DOHH2 (cell line): ENCODE measurements around the gene SPESP1.
"Not testable (repeated sequence)": the region's sequence is repeated elsewhere in the genome, so short reads cannot be mapped to it uniquely, and the experiment has no call there.

Experiments
- H3F3A ChIP-seq: fragments of 200-600 bp; sonication (generic), shearing (Covaris generic); 2 replicates; pipeline ENCODE4 v1.6.0; 2016; ENCODE audit warnings: antibody characterized with exemption, mild to moderate bottlenecking; ENCODE audit not compliant: control insufficient read depth, insufficient read depth
- H3K27ac ChIP-seq: fragments of 200-600 bp; sonication (generic); 2 replicates; pipeline ENCODE4 v1.5.1; 2014; ENCODE audit warnings: low read depth, mild to moderate bottlenecking, low read length, moderate library complexity
- H3K27me3 ChIP-seq: fragments of 200-600 bp; sonication (generic); 2 replicates; pipeline ENCODE4 v1.6.1; 2014; ENCODE audit warnings: mild to moderate bottlenecking, low read length, mixed read lengths; ENCODE audit not compliant: control insufficient read depth
- H3K36me3 ChIP-seq: fragments of 200-600 bp; sonication (generic); 2 replicates; pipeline ENCODE4 v1.6.1; 2014; ENCODE audit warnings: mild to moderate bottlenecking, low read length, moderate library complexity, mixed read lengths; ENCODE audit not compliant: control insufficient read depth
- H3K4me1 ChIP-seq: fragments of 200-600 bp; sonication (generic); 2 replicates; pipeline ENCODE4 v1.6.1; 2014; ENCODE audit warnings: mild to moderate bottlenecking, low read length, mixed read lengths; ENCODE audit not compliant: control insufficient read depth
- H3K4me2 ChIP-seq: fragments of 200-600 bp; sonication (generic); 2 replicates; pipeline ENCODE4 v1.6.0; 2014; ENCODE audit warnings: mild to moderate bottlenecking, low read length, moderate library complexity
- H3K4me3 ChIP-seq: fragments of 200-600 bp; sonication (generic); 2 replicates; pipeline ENCODE4 v1.5.1; 2014; ENCODE audit warnings: mild to moderate bottlenecking, low read length, mixed read lengths
- H3K79me2 ChIP-seq: fragments of 200-600 bp; sonication (generic); 2 replicates; pipeline ENCODE4 v1.6.1; 2014; ENCODE audit warnings: mild to moderate bottlenecking, low read length, mixed read lengths; ENCODE audit not compliant: control insufficient read depth
- H3K9me2 ChIP-seq: fragments of 200-600 bp; sonication (generic); replicated peaks from 2 replicates; pipeline ENCODE4 v1.6.1; 2014; ENCODE audit warnings: mild to moderate bottlenecking, low read length, mixed read lengths; ENCODE audit not compliant: control insufficient read depth
- H3K9me3 ChIP-seq: fragments of 200-600 bp; sonication (generic); 2 replicates; pipeline ENCODE4 v1.6.1; 2014; ENCODE audit warnings: antibody characterized with exemption, low read length, mixed read lengths; ENCODE audit not compliant: control insufficient read depth, insufficient read depth
- H4K20me1 ChIP-seq: fragments of 200-600 bp; sonication (generic); 2 replicates; pipeline ENCODE4 v1.6.0; 2014; ENCODE audit warnings: low read depth, mild to moderate bottlenecking, antibody characterized with exemption, low read length, moderate library complexity; ENCODE audit not compliant: control insufficient read depth, insufficient read depth
- CTCF ChIP-seq: fragments of 200-600 bp; sonication (generic); IDR thresholded peaks from one replicate; pipeline ENCODE4 v1.5.1; 2014; ENCODE audit warnings: antibody characterized with exemption, mild to moderate bottlenecking, low read depth, low read length; ENCODE audit not compliant: poor library complexity, severe bottlenecking
- EZH2phosphoT487 ChIP-seq: fragments of 200-600 bp; sonication (generic); IDR thresholded peaks from 2 replicates; pipeline ENCODE4 v1.6.1; 2017; ENCODE audit warnings: borderline replicate concordance, mild to moderate bottlenecking, antibody characterized with exemption, low read length, moderate library complexity, mixed read lengths

SPESP1 gene

DNA sequence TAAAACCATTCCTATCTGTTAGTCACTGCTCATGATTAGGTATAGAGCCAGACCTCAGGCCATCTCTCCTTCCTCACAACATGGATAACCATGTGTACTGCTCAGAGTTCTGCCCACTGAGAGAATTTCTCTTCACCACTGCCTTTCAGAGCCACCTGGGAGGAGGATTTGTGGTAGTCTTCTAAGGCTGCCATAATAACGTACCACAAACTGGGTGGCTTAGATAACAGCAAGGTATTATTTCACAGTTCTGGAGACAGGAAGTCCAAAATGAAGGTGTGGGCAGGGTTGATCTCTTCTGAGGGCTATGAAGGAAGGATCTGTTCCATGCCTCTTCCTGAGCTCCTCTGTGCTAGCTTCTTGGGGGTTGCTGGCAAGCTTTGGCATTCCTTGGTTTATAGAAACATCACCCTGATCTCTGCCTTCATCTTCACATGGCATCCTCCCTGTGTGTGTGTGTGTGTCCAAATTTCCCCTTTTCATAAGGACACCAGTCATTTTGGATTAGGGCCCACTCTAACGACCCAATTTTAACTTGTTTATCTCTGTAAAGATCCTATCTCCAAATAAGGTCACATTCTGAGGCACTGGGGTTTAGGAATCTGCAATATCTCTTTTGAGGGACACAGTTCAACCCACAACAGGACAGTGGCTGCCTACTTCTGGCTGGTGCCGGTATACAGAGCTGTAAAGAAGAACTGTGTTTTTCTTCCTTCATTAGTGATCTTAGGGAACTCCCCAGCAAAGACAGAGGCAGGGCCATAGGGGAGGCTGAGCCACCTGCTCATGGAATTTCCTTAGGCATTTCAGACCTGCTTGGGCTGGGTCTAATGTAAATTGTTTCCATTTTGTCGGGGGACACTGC, 42.1 kb downstream of the SPESP1 start:
- no peak overlapping the region for H3K4me3 ChIP-seq
- H3K4me2 ChIP-seq, result no peak overlapping the region

DNA sequence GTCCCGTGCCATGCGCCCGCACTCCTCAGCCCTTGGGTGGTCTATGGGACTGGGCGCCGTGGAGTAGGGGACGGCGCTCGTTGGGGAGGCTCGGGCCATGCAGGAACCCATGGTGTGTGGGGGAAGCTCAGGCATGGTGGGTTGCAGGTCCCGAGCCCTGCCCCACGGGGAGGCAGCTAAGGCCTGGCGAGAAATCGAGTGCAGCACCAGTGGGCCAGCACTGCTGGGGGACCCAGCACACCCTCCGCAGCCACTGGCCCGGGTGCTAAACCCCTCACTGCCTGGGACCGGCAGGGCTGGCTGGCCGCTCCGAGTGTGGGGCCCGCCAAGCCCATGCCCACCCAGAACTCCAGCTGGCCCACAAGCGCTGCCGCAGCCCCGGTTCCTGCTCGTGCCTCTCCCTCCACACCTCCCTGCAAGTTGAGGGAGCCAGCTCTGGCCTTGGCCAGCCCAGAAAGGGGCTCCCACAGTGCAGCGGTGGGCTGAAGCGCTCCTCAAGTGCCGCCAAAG, 45.4 kb downstream of the SPESP1 start:
- H3K4me3 ChIP-seq, H3K27ac ChIP-seq: not testable (repeated sequence)

More for the DNA sequence above, 42.1 kb downstream of the SPESP1 start:
- Histone ChIP-seq H3F3A (no peaks in the 10 kb centered on the region), H3K9me2 (no peaks in the 10 kb centered on the region), H3K9me3 (no peaks in the 10 kb centered on the region), H4K20me1 (no peaks in the 10 kb centered on the region), H3K79me2 (no peaks in the 10 kb centered on the region), H3K4me1 (no peaks in the 10 kb centered on the region), H3K27ac (no peak overlapping the region), H3K36me3 (no peaks in the 10 kb centered on the region), H3K27me3 (0 out of 2 replicates have a peak, but pooled peaks cover 3% of the 10 kb centered on the region)
- TF ChIP-seq CTCF (no peak), EZH2phosphoT487 (no peak)

GRCh38 chr15:68977426-68977825, 47.1 kb downstream of the SPESP1 start:
- not testable (repeated sequence) for H3K9me2 ChIP-seq, H3K27me3 ChIP-seq, H3K27ac ChIP-seq, H4K20me1 ChIP-seq, H3K36me3 ChIP-seq, H3K4me3 ChIP-seq, H3K4me1 ChIP-seq, H3K79me2 ChIP-seq, H3K4me2 ChIP-seq, H3F3A ChIP-seq, H3K9me3 ChIP-seq

More for the DNA sequence above, 45.4 kb downstream of the SPESP1 start:
- H4K20me1 ChIP-seq, H3K9me2 ChIP-seq, H3K4me2 ChIP-seq, H3F3A ChIP-seq, H3K36me3 ChIP-seq, H3K9me3 ChIP-seq, H3K4me1 ChIP-seq, H3K27me3 ChIP-seq, H3K79me2 ChIP-seq: not testable (repeated sequence)

DNA sequence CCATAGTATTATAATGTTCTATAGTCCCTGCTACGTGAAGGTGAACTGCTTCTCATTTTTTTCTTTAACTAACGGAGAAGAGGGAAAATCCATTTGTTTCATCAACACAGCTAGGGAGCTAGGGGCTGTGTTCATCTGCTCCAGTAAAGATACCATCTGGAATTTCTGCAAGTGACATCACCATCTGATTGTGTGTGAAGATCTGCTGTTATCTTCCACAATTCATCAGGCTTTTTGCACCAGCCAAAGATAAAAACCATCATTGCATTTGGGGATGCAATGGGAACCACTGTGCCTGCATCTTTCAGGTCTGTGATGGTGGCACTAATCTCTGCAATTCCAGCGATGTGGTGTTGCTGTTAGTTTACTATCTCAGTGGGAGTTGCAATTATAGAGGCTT, 48.7 kb downstream of the SPESP1 start:
- Histone ChIP-seq H3K27me3 (peaks cover 4% of the 10 kb centered on the region; the same call in 1 of the 2 replicates), H3K9me2 (no peaks in the 10 kb centered on the region), H3F3A (no peaks in the 10 kb centered on the region), H3K36me3 (no peaks in the 10 kb centered on the region), H3K4me2 (no peak overlapping the region), H3K4me3 (no peak overlapping the region), H3K9me3 (no peaks in the 10 kb centered on the region), H3K4me1 (no peaks in the 10 kb centered on the region), H4K20me1 (no peaks in the 10 kb centered on the region), H3K27ac (no peak overlapping the region), H3K79me2 (no peaks in the 10 kb centered on the region)
- TF ChIP-seq CTCF (no peak), EZH2phosphoT487 (no peak)
